Stimulated activated naive CD8-positive, alpha-beta T cell treated with anti-CD3 and anti-CD28 coated beads, Interleukin-15, Interleukin-2, amounts not matched to agents 100 ng/mL and 50 ng/mL, for 24 hours (primary cell): ENCODE data around the gene CCDC177.

Experiments
- H3K27ac Mint-ChIP-seq: one replicate; pipeline ENCODE4 v1.8.0; 2021; ENCODE audit warnings: mild to moderate bottlenecking, mixed read lengths
- H3K27me3 Mint-ChIP-seq: one replicate; pipeline ENCODE4 v1.8.0; 2021; ENCODE audit warnings: mixed read lengths
- H3K36me3 Mint-ChIP-seq: one replicate; pipeline ENCODE4 v1.8.0; 2021; ENCODE audit warnings: low read depth, mixed read lengths
- H3K4me1 Mint-ChIP-seq: one replicate; pipeline ENCODE4 v1.8.0; 2021; ENCODE audit warnings: low read depth, mixed read lengths
- H3K4me3 Mint-ChIP-seq: one replicate; pipeline ENCODE4 v1.8.0; 2021; ENCODE audit warnings: mild to moderate bottlenecking, mixed read lengths
- H3K9me3 Mint-ChIP-seq: one replicate; pipeline ENCODE4 v1.8.0; 2021; ENCODE audit warnings: mixed read lengths

Gene CCDC177

DNA sequence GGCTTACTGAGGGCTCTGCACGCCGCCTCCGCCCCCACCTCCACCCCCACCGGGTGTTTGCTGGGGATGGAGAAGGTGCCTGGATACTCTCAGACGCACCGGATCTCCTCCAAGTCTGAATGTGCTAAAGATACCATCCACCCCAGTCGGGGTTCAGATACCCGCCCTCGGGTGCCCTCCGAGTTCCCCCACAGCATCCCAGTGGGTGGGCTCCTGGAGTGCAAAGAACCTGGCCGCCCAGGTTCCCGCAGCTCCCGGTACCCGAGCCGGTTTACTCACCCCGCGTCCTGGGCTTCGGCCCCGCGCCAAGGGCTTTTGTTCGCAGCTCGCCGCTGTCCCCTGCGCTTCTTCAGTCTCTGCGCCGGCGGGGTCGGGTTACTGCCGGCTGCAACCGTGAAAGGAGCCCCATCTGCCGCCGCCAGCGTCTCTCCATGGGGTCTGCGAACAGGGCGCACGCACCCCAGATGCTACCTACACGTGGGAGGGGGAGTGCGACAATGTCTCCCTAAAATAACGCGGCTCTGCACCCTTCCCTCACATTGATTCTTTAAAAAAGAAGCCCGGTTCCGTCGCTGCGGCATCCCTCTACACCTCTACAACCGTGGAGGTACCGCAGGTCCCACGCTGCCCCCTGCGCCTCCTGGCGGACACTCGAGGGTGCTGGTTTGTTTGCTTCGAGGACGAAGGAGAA is at the start of gene CCDC177:
TSS of gene CCDC177 (minus strand) at position 609 of the 691 bp plus-strand sequence. CDS start 1,249 bp downstream, outside the sequence.
- Mint-ChIP-seq H3K27me3 (peaks cover 55% of the 10 kb centered on the region), H3K4me1 (peaks cover 8% of the 10 kb centered on the region), H3K4me3 (peak within 1 kb of the TSS; percentile 82), H3K27ac (no peak within 1 kb of the TSS), H3K36me3 (no peaks in the 10 kb centered on the region), H3K9me3 (no peaks in the 10 kb centered on the region)

DNA sequence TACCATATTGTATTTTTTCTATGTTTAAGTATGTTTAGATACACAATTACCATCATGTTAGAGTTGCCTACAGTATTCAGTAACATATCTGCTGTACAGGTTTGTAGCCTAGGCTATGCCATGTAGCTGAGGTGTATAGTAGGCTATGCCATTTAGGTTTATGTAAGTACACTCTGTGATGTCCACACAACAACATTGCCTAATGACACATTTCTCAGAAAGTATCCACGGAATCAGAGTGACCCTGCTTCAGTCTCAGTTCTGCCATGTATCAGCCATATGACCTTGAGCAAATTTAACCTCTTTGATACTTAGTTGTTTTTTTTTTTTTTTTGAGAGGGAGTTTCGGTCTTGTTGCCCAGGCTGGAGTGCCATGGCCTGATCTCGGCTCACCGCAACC is 49.5 kb upstream of the CCDC177 start:
- no peaks in the 10 kb centered on the region for H3K27me3 Mint-ChIP-seq
- peak overlapping the region; percentile 49 for H3K27ac Mint-ChIP-seq
- H3K4me3 Mint-ChIP-seq = peak overlapping the region; percentile 77
- no peaks in the 10 kb centered on the region for H3K9me3 Mint-ChIP-seq
- H3K4me1 Mint-ChIP-seq = peaks cover 96% of the 10 kb centered on the region
- peaks cover 40% of the 10 kb centered on the region for H3K36me3 Mint-ChIP-seq

DNA sequence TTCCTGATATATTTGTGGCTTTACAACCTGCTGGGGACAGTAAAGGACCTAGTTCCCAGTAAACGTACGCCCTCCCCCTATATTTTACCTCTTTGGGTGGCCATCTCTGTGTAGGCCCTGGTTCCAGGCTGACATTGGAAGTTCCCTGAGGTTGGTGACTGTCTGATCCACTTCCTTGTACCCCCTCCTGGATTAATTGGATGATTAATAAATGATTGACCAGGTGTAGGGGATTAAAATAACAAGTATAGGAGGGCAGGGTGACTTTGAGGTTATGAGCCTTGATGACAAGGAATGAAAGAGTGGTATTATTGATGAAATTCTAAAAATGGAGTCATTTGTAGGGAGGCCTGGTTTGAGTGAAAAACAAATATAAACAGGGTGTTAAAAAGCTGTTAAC is 46.3 kb upstream of the CCDC177 start:
- Mint-ChIP-seq H3K4me3 (peak overlapping the region; percentile 35), H3K27me3 (no peaks in the 10 kb centered on the region), H3K9me3 (no peaks in the 10 kb centered on the region), H3K4me1 (peaks cover 97% of the 10 kb centered on the region), H3K36me3 (peaks cover 56% of the 10 kb centered on the region), H3K27ac (peak overlapping the region; percentile 97)

DNA sequence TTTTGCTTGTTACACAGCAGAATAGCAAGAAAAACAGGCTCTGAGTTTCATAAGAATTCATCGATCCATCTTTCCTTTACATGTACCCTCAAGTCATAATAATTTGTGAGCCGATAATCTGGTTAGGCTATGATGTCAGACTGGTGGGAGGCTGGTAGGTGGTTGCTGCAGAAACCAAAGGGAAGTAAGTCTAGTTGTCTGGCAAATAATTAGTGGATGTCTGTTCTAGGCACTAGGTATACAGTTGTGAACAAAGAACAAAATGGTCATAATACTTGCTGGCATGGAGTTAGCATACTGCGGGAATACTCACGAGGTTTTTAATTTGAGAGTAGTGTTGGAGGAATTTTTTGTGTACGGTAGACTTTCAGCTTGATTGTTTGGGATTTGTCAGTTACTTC is 45.5 kb upstream of the CCDC177 start:
- H3K36me3 Mint-ChIP-seq = peaks cover 63% of the 10 kb centered on the region
- peaks cover 97% of the 10 kb centered on the region for H3K4me1 Mint-ChIP-seq
- peak overlapping the region; percentile 97 for H3K27ac Mint-ChIP-seq
- H3K4me3 Mint-ChIP-seq = peak overlapping the region; percentile 71
- no peaks in the 10 kb centered on the region for H3K9me3 Mint-ChIP-seq
- H3K27me3 Mint-ChIP-seq = no peaks in the 10 kb centered on the region

DNA sequence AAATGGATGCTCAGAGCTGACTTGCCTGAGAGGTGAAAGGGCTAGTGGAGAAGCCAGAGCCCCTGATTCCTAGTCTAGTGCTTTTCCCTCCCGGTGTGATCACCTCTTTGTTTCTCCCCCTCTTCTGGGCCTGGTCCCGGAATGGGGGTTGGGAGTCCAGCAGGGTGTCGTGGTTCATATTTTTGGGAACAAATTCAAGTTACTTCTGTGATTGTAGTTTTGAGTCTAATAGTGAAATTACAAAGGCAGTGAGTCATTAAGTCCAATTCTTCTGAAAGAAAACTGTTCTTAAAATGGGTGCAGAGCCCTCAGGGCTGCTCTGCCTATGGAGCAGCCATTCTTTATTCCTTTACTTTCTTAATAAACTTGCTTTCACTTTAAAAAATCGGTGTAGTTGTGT is 44.3 kb upstream of the CCDC177 start:
- Mint-ChIP-seq H3K9me3 (no peaks in the 10 kb centered on the region), H3K27me3 (no peaks in the 10 kb centered on the region), H3K4me1 (peaks cover 97% of the 10 kb centered on the region), H3K4me3 (peak overlapping the region; percentile 64), H3K27ac (peak overlapping the region; percentile 97), H3K36me3 (peaks cover 67% of the 10 kb centered on the region)

- Mint-ChIP-seq H3K9me3 (no peaks in the 10 kb centered on the region), H3K27me3 (no peaks in the 10 kb centered on the region), H3K4me1 (peaks cover 100% of the 10 kb centered on the region), H3K36me3 (peaks cover 65% of the 10 kb centered on the region), H3K27ac (peak overlapping the region; percentile 97), H3K4me3 (peak overlapping the region; percentile 99)
Observed at GRCh38 chr14:69617796-69618195, 43.1 kb upstream of the CCDC177 start.

DNA sequence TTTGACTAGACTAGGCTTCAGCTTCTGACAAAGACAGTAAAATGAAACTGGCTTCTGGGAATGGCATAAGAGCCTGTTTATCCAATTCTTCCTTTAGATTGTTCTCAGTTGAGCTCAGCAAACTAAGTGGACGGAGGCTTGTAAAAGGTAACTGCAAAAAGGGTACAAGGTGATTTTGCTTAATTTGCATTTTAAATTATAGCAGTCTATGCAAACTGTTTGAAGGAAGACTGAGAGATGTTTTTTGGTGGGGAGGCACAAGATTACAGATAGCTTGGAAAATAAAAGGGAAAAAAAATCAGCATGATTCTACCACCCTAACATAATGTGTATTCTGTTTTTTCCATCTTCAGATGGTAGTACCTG is 41.7 kb upstream of the CCDC177 start:
- Mint-ChIP-seq H3K27me3 (no peaks in the 10 kb centered on the region), H3K36me3 (peaks cover 53% of the 10 kb centered on the region), H3K4me3 (peak overlapping the region; percentile 99), H3K4me1 (peaks cover 88% of the 10 kb centered on the region), H3K9me3 (no peaks in the 10 kb centered on the region), H3K27ac (peak overlapping the region; percentile 97)

GRCh38 chr14:69615496-69616407 is 41.1 kb upstream of the CCDC177 start:
- H3K4me1 Mint-ChIP-seq = peaks cover 86% of the 10 kb centered on the region
- H3K27me3 Mint-ChIP-seq = no peaks in the 10 kb centered on the region
- peak overlapping the region; percentile 99 for H3K4me3 Mint-ChIP-seq
- no peaks in the 10 kb centered on the region for H3K9me3 Mint-ChIP-seq
- peaks cover 48% of the 10 kb centered on the region for H3K36me3 Mint-ChIP-seq
- H3K27ac Mint-ChIP-seq = peak overlapping the region; percentile 97

GRCh38 chr14:69615121-69615495 is 40.4 kb upstream of the CCDC177 start:
- Mint-ChIP-seq H3K36me3 (peaks cover 44% of the 10 kb centered on the region), H3K27me3 (no peaks in the 10 kb centered on the region)

DNA sequence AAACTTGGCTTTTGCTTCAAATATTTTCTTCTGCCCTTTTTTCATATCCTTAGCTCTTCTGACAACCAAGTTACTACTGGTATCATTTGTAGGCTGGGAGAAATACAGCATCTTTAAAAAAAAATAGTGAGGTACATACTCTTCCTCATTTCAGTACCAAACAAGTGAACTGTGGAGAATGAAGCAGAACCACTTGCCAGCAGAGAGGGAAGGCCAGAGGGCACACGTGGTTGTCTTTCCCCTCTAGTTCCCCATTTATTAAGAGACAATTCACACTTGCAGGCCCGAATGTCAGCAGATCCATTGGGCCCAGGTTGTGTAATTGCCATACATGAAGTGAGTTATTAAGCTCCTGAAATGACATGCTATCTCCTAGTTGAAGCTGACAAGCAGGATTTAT is 39.9 kb upstream of the CCDC177 start:
- Mint-ChIP-seq H3K27me3 (no peaks in the 10 kb centered on the region), H3K4me3 (peak overlapping the region; percentile 99), H3K9me3 (no peaks in the 10 kb centered on the region)

More at GRCh38 chr14:69615121-69615495, 40.4 kb upstream of the CCDC177 start:
- Mint-ChIP-seq H3K4me1 (peaks cover 86% of the 10 kb centered on the region), H3K9me3 (no peaks in the 10 kb centered on the region), H3K4me3 (peak overlapping the region; percentile 99), H3K27ac (peak overlapping the region; percentile 97)

DNA sequence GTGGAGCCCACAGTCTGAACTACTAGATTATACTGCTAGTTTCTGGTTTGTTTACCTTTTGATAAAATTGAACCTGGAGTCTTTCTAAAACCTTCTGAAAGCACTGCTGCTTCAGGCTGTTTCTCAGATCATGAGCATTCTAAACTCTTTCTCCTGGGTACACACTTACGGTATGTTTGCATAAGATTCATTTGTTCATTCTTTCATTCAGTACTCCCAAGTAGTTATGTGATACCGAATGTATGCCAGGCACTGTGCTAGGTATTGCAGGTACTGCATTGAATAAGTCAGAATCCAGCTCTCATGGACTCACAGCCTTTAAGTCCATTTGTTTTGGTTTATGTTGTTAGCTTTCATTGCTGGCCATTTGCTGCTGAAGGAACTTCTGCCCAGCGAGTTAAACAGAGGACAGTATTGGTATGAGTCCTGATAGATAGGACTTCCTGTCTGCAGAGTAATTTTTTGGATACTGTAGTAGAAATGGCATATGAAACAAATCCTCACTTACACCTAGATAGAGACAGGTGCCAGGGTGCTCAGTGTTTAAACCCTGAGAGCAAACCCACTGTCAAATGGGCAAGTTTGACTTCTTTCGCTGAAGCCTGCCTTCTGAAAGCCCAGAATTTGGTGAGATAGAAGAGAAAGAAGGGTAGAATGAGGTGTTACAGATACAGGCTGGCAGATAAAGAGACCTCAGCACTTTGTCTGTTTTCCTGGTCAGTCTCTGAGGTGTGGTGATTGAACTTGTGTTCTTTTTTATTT is 38.8 kb upstream of the CCDC177 start:
- Mint-ChIP-seq H3K27ac (peak overlapping the region; percentile 97), H3K4me1 (peaks cover 73% of the 10 kb centered on the region), H3K36me3 (peaks cover 30% of the 10 kb centered on the region), H3K4me3 (peak overlapping the region; percentile 99), H3K9me3 (no peaks in the 10 kb centered on the region), H3K27me3 (no peaks in the 10 kb centered on the region)

More for the DNA sequence above, 39.9 kb upstream of the CCDC177 start:
- H3K4me1 Mint-ChIP-seq = peaks cover 84% of the 10 kb centered on the region
- peak overlapping the region; percentile 97 for H3K27ac Mint-ChIP-seq
- peaks cover 39% of the 10 kb centered on the region for H3K36me3 Mint-ChIP-seq

- H3K27ac Mint-ChIP-seq = peak overlapping the region; percentile 97
- H3K9me3 Mint-ChIP-seq = no peaks in the 10 kb centered on the region
- H3K4me1 Mint-ChIP-seq = peaks cover 66% of the 10 kb centered on the region
- peak overlapping the region; percentile 99 for H3K4me3 Mint-ChIP-seq
- no peaks in the 10 kb centered on the region for H3K27me3 Mint-ChIP-seq
- peaks cover 28% of the 10 kb centered on the region for H3K36me3 Mint-ChIP-seq
Observed at GRCh38 chr14:69612783-69613130, 38.1 kb upstream of the CCDC177 start.

DNA sequence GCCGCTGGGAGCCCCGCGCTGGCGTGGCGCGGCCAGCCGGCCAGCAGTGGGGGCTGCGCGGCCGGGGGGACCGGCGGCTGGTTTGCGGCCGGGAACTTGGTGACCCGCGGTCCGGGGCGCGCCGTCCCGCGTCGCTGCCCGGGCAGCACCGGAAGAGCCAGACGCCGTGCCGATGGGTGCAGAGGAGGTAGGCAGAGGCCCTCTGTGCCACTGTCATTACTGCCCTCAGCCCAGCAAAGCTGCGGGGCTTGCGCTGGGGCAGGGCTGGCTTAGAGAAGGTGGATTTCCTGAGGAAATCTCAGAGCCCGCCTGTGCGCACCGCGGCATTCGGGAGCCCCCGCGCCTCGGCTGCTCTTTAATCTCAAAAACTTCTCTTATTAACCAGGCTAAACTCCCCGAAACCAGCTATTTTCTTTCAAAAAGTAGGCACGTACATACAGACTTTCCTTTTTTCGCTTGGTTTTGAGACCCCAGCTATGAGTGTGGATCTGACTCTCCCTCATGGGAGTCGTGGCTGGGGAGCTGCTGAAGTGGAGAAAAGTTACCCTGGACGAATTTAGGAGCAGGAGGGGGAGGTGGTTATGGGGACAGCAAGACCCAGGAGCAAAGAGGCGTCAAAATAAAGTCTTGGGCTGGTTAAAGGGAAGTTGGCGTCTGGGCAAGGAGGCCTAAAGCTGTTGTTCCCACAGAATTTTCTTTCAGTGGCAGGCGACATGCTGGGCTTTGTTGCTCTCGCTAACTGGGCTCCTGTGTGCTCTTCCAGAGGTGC is 37.5 kb upstream of the CCDC177 start:
- no peaks in the 10 kb centered on the region for H3K27me3 Mint-ChIP-seq
- H3K4me3 Mint-ChIP-seq = peak overlapping the region; percentile 99
- peak overlapping the region; percentile 97 for H3K27ac Mint-ChIP-seq
- peaks cover 23% of the 10 kb centered on the region for H3K36me3 Mint-ChIP-seq
- H3K9me3 Mint-ChIP-seq = no peaks in the 10 kb centered on the region
- peaks cover 60% of the 10 kb centered on the region for H3K4me1 Mint-ChIP-seq
